Measurements from ENCODE around the gene NEDD4L.

Gene NEDD4L

GRCh38 chr18:58354791-58355190 is 310.8 kb downstream of the NEDD4L start:
- Histone ChIP-seq H3K4me1 (ENCODE audit: control insufficient read depth, insufficient read depth, low read length, unreplicated experiment) (peaks cover 10% of the 10 kb centered on the region), H2AFZ (ENCODE audit: low read length, unreplicated experiment) (no peak overlapping the region), H3K79me2 (ENCODE audit: control insufficient read depth, insufficient read depth, low read length, unreplicated experiment) (no peaks in the 10 kb centered on the region), H3K4me3 (ENCODE audit: low read depth, low read length) (no peak overlapping the region), H3K27ac (ENCODE audit: low read depth, low read length) (no peak overlapping the region), H3K36me3 (ENCODE audit: insufficient read depth, low read length) (peaks cover 5% of the 10 kb centered on the region), H3K27me3 (ENCODE audit: insufficient read depth, low read length) (no peaks in the 10 kb centered on the region)

- H3K36me3 ChIP-seq (ENCODE audit: insufficient read depth, low read length) = peaks cover 5% of the 10 kb centered on the region
- H3K4me1 ChIP-seq (ENCODE audit: control insufficient read depth, insufficient read depth, low read length, unreplicated experiment) = peaks cover 15% of the 10 kb centered on the region
- no peaks in the 10 kb centered on the region for H3K27me3 ChIP-seq (ENCODE audit: insufficient read depth, low read length)
- no peaks in the 10 kb centered on the region for H3K79me2 ChIP-seq (ENCODE audit: control insufficient read depth, insufficient read depth, low read length, unreplicated experiment)
- no peak overlapping the region for H3K27ac ChIP-seq (ENCODE audit: low read depth, low read length)
- no peak overlapping the region for H3K4me3 ChIP-seq (ENCODE audit: low read depth, low read length)
- H2AFZ ChIP-seq (ENCODE audit: low read length, unreplicated experiment) = no peak overlapping the region
Measured at GRCh38 chr18:58355243-58355642, 311.2 kb downstream of the NEDD4L start.

- Histone ChIP-seq H3K27ac (ENCODE audit: low read depth, low read length) (peak overlapping the region; percentile 100), H3K4me3 (ENCODE audit: low read depth, low read length) (no peak overlapping the region), H3K27me3 (ENCODE audit: insufficient read depth, low read length) (no peaks in the 10 kb centered on the region), H3K4me1 (ENCODE audit: control insufficient read depth, insufficient read depth, low read length, unreplicated experiment) (peaks cover 52% of the 10 kb centered on the region), H3K36me3 (ENCODE audit: insufficient read depth, low read length) (no peaks in the 10 kb centered on the region), H3K79me2 (ENCODE audit: control insufficient read depth, insufficient read depth, low read length, unreplicated experiment) (no peaks in the 10 kb centered on the region), H2AFZ (ENCODE audit: low read length, unreplicated experiment) (no peak overlapping the region)
Measured at GRCh38 chr18:58359218-58359617, 315.2 kb downstream of the NEDD4L start.

GRCh38 chr18:58359620-58360019 is 315.6 kb downstream of the NEDD4L start:
- Histone ChIP-seq H3K4me3 (ENCODE audit: low read depth, low read length) (no peak overlapping the region), H3K27me3 (ENCODE audit: insufficient read depth, low read length) (no peaks in the 10 kb centered on the region), H3K4me1 (ENCODE audit: control insufficient read depth, insufficient read depth, low read length, unreplicated experiment) (peaks cover 56% of the 10 kb centered on the region), H2AFZ (ENCODE audit: low read length, unreplicated experiment) (no peak overlapping the region), H3K36me3 (ENCODE audit: insufficient read depth, low read length) (no peaks in the 10 kb centered on the region), H3K27ac (ENCODE audit: low read depth, low read length) (peak overlapping the region; percentile 100), H3K79me2 (ENCODE audit: control insufficient read depth, insufficient read depth, low read length, unreplicated experiment) (no peaks in the 10 kb centered on the region)

- no peak overlapping the region for H3K4me3 ChIP-seq (ENCODE audit: low read depth, low read length)
- H3K79me2 ChIP-seq (ENCODE audit: control insufficient read depth, insufficient read depth, low read length, unreplicated experiment) = no peaks in the 10 kb centered on the region
- H3K4me1 ChIP-seq (ENCODE audit: control insufficient read depth, insufficient read depth, low read length, unreplicated experiment) = peaks cover 63% of the 10 kb centered on the region
- H3K27me3 ChIP-seq (ENCODE audit: insufficient read depth, low read length) = no peaks in the 10 kb centered on the region
- H3K27ac ChIP-seq (ENCODE audit: low read depth, low read length) = peak overlapping the region; percentile 100
- no peak overlapping the region for H2AFZ ChIP-seq (ENCODE audit: low read length, unreplicated experiment)
- H3K36me3 ChIP-seq (ENCODE audit: insufficient read depth, low read length) = no peaks in the 10 kb centered on the region
Measured at GRCh38 chr18:58360324-58360723, 316.3 kb downstream of the NEDD4L start.

GRCh38 chr18:58361212-58361611 is 317.2 kb downstream of the NEDD4L start:
- H3K27ac ChIP-seq (ENCODE audit: low read depth, low read length) = peak overlapping the region; percentile 100

GRCh38 chr18:58362027-58362575 is 318.1 kb downstream of the NEDD4L start:
- H3K36me3 ChIP-seq (ENCODE audit: insufficient read depth, low read length) = peaks cover 8% of the 10 kb centered on the region; the same call in 1 of the 2 replicates
- H3K27ac ChIP-seq (ENCODE audit: low read depth, low read length) = peak overlapping the region; percentile 100
- peak overlapping the region; percentile 41 for H3K4me3 ChIP-seq (ENCODE audit: low read depth, low read length)

More at GRCh38 chr18:58361212-58361611, 317.2 kb downstream of the NEDD4L start:
- Histone ChIP-seq H2AFZ (ENCODE audit: low read length, unreplicated experiment) (peak overlapping the region; percentile 20), H3K4me3 (ENCODE audit: low read depth, low read length) (peak overlapping the region; percentile 41), H3K4me1 (ENCODE audit: control insufficient read depth, insufficient read depth, low read length, unreplicated experiment) (peaks cover 70% of the 10 kb centered on the region), H3K79me2 (ENCODE audit: control insufficient read depth, insufficient read depth, low read length, unreplicated experiment) (no peaks in the 10 kb centered on the region), H3K36me3 (ENCODE audit: insufficient read depth, low read length) (peaks cover 5% of the 10 kb centered on the region; the same call in 1 of the 2 replicates), H3K27me3 (ENCODE audit: insufficient read depth, low read length) (no peaks in the 10 kb centered on the region)

GRCh38 chr18:58362829-58363271 is 318.8 kb downstream of the NEDD4L start:
- Histone ChIP-seq H3K27me3 (ENCODE audit: insufficient read depth, low read length) (no peaks in the 10 kb centered on the region), H3K4me3 (ENCODE audit: low read depth, low read length) (peak overlapping the region; percentile 41), H3K36me3 (ENCODE audit: insufficient read depth, low read length) (peaks cover 8% of the 10 kb centered on the region; the same call in 1 of the 2 replicates), H3K4me1 (ENCODE audit: control insufficient read depth, insufficient read depth, low read length, unreplicated experiment) (peaks cover 78% of the 10 kb centered on the region), H2AFZ (ENCODE audit: low read length, unreplicated experiment) (no peak overlapping the region), H3K79me2 (ENCODE audit: control insufficient read depth, insufficient read depth, low read length, unreplicated experiment) (no peaks in the 10 kb centered on the region), H3K27ac (ENCODE audit: low read depth, low read length) (peak overlapping the region; percentile 100)

More at GRCh38 chr18:58362027-58362575, 318.1 kb downstream of the NEDD4L start:
- Histone ChIP-seq H3K27me3 (ENCODE audit: insufficient read depth, low read length) (no peaks in the 10 kb centered on the region), H3K79me2 (ENCODE audit: control insufficient read depth, insufficient read depth, low read length, unreplicated experiment) (no peaks in the 10 kb centered on the region), H2AFZ (ENCODE audit: low read length, unreplicated experiment) (peak overlapping the region; percentile 20), H3K4me1 (ENCODE audit: control insufficient read depth, insufficient read depth, low read length, unreplicated experiment) (peaks cover 78% of the 10 kb centered on the region)

- peak overlapping the region; percentile 100 for H3K27ac ChIP-seq (ENCODE audit: low read depth, low read length)
- H3K79me2 ChIP-seq (ENCODE audit: control insufficient read depth, insufficient read depth, low read length, unreplicated experiment) = no peaks in the 10 kb centered on the region
- peaks cover 8% of the 10 kb centered on the region; the same call in 1 of the 2 replicates for H3K36me3 ChIP-seq (ENCODE audit: insufficient read depth, low read length)
- peaks cover 76% of the 10 kb centered on the region for H3K4me1 ChIP-seq (ENCODE audit: control insufficient read depth, insufficient read depth, low read length, unreplicated experiment)
- no peak overlapping the region for H2AFZ ChIP-seq (ENCODE audit: low read length, unreplicated experiment)
- no peaks in the 10 kb centered on the region for H3K27me3 ChIP-seq (ENCODE audit: insufficient read depth, low read length)
- H3K4me3 ChIP-seq (ENCODE audit: low read depth, low read length) = peak overlapping the region; percentile 34; the same call in 1 of the 2 replicates
Measured at GRCh38 chr18:58363767-58364540, 319.9 kb downstream of the NEDD4L start.

GRCh38 chr18:58364876-58365528 is 321.0 kb downstream of the NEDD4L start:
- H3K4me1 ChIP-seq (ENCODE audit: control insufficient read depth, insufficient read depth, low read length, unreplicated experiment) = peaks cover 66% of the 10 kb centered on the region
- H3K27me3 ChIP-seq (ENCODE audit: insufficient read depth, low read length) = no peaks in the 10 kb centered on the region
- no peaks in the 10 kb centered on the region for H3K79me2 ChIP-seq (ENCODE audit: control insufficient read depth, insufficient read depth, low read length, unreplicated experiment)
- H3K4me3 ChIP-seq (ENCODE audit: low read depth, low read length) = no peak overlapping the region
- peak overlapping the region; percentile 100 for H3K27ac ChIP-seq (ENCODE audit: low read depth, low read length)
- peaks cover 8% of the 10 kb centered on the region; the same call in 1 of the 2 replicates for H3K36me3 ChIP-seq (ENCODE audit: insufficient read depth, low read length)
- no peak overlapping the region for H2AFZ ChIP-seq (ENCODE audit: low read length, unreplicated experiment)
